HG02571 (cell line): ENCODE results near the gene SYNRG.

ENCODE experiments used
- ATAC-seq: cut with Tn5 transposase; IDR thresholded peaks from one replicate; pipeline ENCODE4 v1.9.1; 2021; ENCODE audit warnings: mild to moderate bottlenecking, moderate library complexity; ENCODE audit not compliant: unreplicated experiment

Gene SYNRG

GRCh38 chr17:37502009-37502936 lies 106.9 kb downstream of the SYNRG start:
- no peak for ATAC-seq

GRCh38 chr17:37500378-37500777 lies 108.8 kb downstream of the SYNRG start:
- ATAC-seq = no peak

- no peak for ATAC-seq
These were observed 114.2 kb downstream of the SYNRG start for GRCh38 chr17:37494971-37495370.

GRCh38 chr17:37494401-37494831 lies 114.8 kb downstream of the SYNRG start:
- ATAC-seq = no peak

GRCh38 chr17:37493249-37494027 lies 115.8 kb downstream of the SYNRG start:
- no peak for ATAC-seq

GRCh38 chr17:37492167-37492566 lies 117.1 kb downstream of the SYNRG start:
- no peak for ATAC-seq

- ATAC-seq = no peak
These were observed 118.3 kb downstream of the SYNRG start for GRCh38 chr17:37490638-37491614.

GRCh38 chr17:37490022-37490587 lies 119.1 kb downstream of the SYNRG start:
- peak; percentile 47 for ATAC-seq

- peak; percentile 62 for ATAC-seq
These were observed 119.8 kb downstream of the SYNRG start, which contains the start of gene DUSP14 for GRCh38 chr17:37489197-37490001. Gene DUSP14, plus strand, starts transcription at chr17:37489891. Its CDS starts 22,382 bp downstream, at chr17:37512273.

GRCh38 chr17:37488607-37489196 lies 120.5 kb downstream of the SYNRG start:
- no peak for ATAC-seq

- no peak for ATAC-seq
These were observed 121.1 kb downstream of the SYNRG start for GRCh38 chr17:37488009-37488604.

- no peak for ATAC-seq
These were observed 123.2 kb downstream of the SYNRG start for GRCh38 chr17:37485938-37486570.

- no peak for ATAC-seq
These were observed 125.7 kb downstream of the SYNRG start for GRCh38 chr17:37483311-37484039.

- no peak for ATAC-seq
These were observed 128.1 kb downstream of the SYNRG start for GRCh38 chr17:37481001-37481665.

GRCh38 chr17:37480427-37480826 lies 128.8 kb downstream of the SYNRG start:
- no peak for ATAC-seq

GRCh38 chr17:37479025-37479424 lies 130.2 kb downstream of the SYNRG start:
- ATAC-seq = no peak

- no peak for ATAC-seq
These were observed 131.0 kb downstream of the SYNRG start for GRCh38 chr17:37478187-37478586.
